Left forelimb (tissue), 1 donor: ENCODE data around the gene DDX49.

Source experiments
- DNase-seq: peaks from one replicate; pipeline ENCODE4 v3.0.0-alpha.2; 2018; ENCODE audit warnings: low spot score

DDX49 gene, protein sequence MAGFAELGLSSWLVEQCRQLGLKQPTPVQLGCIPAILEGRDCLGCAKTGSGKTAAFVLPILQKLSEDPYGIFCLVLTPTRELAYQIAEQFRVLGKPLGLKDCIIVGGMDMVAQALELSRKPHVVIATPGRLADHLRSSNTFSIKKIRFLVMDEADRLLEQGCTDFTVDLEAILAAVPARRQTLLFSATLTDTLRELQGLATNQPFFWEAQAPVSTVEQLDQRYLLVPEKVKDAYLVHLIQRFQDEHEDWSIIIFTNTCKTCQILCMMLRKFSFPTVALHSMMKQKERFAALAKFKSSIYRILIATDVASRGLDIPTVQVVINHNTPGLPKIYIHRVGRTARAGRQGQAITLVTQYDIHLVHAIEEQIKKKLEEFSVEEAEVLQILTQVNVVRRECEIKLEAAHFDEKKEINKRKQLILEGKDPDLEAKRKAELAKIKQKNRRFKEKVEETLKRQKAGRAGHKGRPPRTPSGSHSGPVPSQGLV

DNA sequence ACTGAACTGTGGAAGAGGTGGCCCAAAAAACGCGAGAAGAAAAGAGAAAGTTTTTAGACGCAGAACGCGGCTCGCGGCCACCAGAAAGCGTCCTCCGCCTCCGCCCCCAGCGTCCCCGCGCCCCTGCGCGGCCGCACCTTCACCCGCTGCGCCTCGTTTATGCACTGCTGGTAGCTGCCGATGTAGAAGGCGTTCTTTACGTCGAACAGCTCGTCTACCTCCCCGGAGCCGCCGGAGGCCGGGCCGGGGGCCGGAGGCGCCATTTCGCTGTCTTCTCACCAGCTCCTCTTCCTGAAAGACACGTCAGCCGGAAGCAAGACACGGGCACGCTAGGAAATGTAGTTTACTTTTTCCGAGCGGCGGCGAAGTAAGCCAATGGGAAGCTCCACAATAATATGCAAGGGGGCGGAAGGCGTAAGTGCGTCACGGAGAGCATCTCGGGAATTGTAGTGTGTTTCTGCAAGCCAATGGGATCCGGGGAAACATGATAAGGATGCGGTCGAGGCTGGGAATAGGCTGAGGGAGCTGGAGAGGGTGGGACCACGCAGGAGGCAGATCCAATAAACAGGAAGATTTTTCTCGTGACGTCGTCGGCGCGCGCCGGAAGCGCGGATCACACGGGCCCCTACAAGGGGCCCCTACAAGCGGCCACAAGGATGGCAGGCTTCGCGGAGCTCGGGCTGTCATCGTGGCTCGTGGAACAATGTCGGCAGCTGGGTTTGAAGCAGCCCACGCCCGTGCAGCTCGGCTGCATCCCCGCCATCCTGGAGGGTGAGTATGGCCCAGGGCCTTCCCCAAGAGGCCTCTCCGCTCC lies at the start of gene DDX49, which contains the start of gene COPE:
TSS of gene DDX49 (plus strand) at position 630 of the 814 bp plus-strand sequence. CDS start at position 657, 27 bp downstream.
TSS of gene COPE (minus strand) at position 302 of the 814 bp plus-strand sequence. CDS start at position 263, 39 bp downstream.
- DNase-seq: peak; percentile 97

DNA sequence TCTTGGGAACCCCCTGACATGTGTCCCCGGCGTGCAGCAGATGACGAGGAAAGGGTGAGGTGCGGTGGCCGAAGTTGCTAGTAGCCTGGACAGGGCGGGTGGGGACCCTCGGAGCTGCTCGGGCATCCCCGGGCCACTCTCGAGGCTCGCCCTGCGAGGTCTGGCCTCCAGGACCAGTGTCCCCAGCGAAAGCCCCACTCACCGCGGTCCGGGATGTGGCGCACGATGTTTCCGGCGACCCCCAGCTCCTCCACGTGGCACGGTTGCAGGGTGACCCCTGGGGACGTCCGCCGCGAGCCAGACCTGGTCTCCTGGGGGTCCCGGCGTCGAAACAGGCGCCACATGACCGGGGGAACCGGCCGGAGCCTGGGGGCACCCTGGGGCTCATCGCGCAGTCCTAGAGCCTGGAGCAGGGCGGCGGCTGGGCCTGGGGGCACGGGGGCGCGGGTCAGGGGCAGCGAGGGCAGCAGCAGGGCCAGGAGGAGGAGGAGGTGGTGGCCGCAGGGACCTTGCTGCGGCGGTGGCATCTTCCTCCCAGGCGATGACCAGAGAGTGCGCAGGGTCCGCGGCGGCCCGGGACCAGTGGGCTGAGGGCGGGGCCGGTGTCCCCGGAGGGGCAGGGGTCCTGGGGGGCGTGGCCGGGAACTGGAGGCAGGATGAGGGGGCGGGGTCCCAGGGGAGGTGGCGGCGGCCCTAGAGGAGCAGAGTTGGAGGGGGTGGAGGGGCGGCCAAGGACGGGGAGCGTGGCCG lies 49.6 kb upstream of the DDX49 start:
- DNase-seq: no peak

DNA sequence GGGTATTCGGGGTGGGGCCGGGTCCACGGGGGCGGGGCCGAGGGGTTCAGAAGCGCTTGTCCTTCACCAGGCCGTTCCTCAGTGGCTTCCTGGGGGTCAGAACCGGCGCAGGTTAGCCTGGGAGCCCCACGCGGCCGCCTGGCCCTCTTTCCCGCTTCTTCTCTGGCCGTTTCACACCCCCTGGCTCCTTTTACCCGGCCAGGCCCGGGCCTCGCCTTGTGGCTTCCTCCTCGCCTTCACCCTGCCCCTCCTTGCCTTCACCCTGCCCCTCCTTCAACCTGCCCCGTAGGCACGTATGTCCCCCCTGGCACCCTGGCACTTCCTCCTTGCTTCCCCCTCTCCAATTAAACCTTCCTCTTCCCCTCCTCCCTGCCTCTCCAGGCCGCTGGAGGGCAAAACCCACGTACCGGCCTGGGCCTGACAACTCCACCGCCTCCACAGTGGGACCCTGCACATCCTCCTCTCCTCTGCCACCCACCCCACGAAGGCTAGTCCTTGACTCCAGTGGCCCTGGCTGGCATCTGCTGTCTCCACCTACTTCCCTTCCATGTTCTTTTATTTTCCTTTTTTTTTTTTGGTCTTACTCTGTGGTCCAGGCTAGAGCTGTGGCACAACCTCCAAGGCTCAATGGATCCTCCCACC lies 48.9 kb upstream of the DDX49 start:
- DNase-seq: no peak

DNA sequence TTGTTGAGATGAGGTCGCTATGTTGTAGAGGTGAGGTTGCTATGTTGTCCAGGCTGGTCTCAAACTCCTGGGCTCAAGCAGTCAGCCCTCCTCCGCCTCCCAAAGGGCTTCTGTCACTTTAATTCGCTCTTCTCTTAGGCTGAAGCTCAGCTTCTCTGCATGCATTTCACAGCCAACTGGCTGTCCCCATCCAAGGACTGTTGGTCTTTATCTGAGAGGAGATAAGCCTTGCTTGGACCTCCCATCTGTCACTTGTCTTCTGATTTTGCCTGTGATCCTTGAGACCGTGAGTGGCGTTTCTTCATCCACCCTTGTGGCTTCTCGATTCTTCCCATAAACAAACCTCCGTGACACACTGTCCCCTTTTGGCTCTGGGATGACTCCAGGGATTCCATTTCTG lies 48.0 kb upstream of the DDX49 start:
- DNase-seq: no peak

DNA sequence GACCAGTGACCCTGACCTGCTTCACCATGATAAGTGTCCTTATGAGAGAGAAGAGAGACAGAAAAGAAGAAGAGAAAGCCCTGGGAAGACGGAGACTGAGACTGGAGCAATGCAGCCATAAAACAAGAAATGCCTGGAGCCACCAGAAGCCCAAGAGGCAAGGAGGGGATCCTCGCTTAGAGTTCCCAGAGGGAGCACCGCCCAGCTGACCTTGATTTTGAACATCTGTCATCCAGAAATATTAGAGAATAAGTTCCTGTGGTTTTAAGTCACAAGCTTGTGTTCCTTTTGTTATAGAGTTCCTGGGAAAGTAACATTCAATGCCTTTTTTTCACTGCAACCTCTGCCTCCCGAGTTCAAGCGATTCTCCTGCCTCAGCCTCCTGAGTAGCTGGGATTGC lies 43.8 kb upstream of the DDX49 start:
- DNase-seq: no peak

DNA sequence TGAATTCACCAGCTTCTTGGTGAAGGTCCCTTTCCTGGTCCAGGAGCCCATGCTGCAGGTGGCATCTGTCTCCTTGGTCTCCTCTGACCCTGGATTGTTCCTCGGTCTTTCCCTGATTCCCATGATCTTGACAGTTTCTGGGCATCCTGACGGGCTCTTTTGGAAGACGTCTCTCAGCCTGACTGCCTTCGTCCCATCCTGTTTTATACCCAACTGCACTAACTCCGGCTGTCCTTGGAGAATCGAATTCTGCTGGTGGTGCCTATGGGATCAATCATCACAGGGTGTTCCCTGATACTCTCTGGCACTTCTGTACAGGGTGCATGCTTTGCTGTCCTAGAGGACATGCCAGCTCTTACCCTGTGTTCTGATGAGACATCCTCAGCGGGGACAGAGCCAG lies 42.6 kb upstream of the DDX49 start:
- DNase-seq: no peak

DNA sequence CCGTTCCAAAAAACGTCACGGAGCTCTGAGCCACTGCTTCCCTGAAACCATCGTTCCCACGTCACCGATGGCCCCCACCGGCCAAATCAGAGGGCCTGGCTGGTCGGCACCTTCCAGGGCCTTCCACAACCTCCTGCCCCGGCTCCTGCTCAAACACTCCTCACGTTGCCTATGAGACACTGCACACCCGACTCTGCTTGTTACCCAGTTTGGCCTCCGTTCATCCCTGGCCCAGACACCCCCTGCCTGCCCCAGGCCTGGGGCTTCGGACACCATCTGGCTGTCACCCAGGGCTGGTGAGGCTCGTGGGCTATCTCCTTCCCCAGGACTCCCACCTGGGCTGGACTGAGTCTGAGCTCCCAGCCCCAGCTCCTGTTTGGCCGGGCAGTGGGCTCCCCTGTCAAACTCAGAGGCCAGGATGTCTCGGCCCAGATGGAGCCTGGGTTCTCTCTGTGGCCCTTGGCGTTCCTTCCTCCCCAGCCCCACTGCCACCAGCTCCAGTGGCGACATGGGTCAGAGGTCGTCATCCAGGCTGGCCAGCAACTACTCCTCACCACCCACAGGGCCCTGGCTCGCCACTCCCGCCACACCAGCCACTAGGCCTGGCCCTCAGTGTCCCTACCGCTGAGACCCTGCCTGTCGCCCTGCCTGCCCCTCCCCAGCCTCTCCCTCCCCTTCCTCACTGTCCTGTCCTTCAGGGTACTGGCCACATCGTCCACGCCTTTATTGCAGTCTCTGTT lies 41.3 kb upstream of the DDX49 start:
- DNase-seq: no peak

DNA sequence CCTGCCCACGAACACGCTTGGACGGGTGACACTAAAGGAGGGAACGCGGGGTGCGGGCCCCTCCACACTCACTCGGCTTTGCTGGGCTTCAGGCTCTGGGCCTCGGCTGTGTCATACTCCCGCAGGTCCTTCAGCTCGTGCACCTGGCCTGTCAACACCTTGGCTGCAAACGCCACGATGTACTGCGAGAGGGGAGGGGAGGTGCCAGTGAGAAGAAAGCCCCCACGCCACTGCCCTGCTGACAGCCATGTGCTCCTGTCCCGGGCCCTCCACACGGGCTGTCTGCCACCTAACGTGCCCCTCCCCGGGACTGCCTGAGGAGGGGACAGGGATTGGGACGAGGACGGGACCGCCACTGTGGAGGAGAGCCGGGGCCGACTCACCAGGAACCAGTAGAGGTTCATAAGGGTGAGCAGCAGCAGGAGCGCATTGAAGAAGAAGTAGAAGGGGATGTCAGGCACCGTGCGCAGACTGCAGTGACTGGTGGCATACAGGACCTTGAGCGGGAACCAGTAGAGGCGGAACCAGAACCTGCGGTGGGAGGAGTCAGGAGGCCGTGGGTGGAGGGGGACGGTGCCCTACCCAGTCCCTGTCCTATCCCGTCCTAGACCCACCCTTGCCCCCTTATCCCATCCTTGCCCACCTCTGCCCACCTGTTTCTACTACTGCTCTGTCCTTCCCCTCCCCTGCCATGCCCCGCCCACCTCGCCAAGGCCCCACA lies 40.5 kb upstream of the DDX49 start:
- DNase-seq: no peak

DNA sequence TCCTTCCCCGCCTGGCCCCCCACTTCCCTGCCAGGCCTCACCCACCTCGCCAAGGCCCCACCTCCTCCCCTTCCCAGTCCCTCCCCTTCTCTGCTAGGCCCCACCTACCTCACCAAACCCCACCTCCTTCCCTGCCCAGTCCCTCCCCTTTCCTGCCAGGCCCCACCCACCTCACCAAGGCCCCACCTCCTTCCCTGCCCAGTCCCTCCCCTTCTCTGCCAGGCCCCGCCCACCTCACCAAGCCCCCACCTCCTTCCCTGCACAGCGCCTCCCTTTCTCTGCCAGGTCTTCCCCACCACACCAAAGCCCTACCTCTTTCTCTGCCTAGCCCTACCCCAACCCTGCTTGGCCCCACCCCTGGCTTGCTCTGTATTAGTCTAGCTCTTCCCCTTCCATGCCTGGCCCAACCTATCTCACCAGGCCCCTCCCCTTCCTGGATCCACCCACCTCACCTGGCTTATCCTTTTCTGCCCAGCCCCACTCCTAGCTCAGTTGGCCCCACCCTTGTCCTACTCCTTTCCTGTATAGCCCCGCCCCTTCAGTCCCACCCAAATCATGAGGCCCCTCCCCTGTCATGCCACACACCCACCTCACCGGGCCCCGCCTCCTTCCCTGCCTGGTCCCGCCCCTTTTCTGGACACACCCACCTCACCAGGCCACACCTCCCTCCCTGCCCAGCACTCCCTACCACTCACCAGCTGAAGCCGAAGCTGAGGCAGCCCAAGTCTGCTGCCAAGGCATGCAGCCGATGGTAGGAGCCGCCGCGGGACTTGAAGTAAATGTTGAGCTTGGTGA lies 39.7 kb upstream of the DDX49 start:
- no peak for DNase-seq

DNA sequence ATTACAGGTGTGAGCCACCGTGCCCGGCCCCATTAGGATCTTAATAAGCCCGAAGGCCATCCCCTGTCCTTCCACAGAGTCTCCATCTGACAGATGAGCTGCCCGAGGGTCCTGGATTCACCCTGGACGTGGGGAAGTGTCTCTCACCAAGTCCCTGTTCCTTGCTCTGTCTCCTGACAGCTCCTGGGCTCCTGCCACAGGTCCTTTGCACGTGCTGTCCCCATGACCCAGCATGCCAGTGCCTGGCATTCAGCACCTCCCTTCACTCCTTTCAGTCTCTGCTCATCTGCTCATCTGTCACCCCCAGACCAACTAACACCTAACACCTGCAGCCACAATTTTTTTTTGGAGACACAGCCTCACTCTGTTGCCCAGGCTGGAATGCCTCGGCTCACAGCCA lies 38.0 kb upstream of the DDX49 start:
- DNase-seq: no peak

DNA sequence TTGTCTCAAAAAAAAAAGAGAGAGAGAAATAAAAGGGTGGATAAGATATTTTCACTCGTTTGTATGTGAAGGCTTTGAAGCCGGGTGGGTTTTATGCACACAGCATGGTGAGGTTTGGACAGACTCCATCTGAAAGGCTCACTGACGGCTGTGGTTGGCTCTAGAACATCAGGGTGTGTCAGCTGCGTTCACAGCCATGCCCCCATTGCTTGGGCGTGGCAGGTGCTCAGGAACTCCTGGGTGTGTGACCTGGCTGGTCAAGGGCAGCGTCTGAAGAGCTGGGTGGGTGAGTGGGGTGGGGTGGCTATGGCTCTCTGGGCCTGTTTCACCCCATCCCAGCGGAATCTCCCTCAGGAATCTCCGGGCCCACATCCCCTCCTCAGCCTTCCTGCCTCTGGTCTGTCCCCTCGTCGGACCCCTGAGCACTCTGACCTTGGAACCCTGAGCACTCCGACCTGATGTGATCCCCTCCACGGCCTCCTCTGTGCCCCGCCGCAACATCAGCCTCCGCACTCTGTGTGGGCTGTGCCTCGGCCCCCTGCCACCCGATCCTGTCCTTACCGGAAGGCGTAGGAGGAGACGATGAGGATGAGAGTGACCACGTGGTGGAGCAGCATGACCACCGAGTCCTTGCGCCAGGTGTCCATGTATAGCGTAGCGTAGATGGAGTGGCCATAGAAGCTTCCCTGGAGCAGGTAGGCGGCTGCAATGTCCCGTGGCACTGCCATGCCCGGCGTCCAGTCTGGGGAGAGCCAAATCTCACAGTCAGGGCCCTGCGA lies 35.8 kb upstream of the DDX49 start:
- DNase-seq: no peak

DNA sequence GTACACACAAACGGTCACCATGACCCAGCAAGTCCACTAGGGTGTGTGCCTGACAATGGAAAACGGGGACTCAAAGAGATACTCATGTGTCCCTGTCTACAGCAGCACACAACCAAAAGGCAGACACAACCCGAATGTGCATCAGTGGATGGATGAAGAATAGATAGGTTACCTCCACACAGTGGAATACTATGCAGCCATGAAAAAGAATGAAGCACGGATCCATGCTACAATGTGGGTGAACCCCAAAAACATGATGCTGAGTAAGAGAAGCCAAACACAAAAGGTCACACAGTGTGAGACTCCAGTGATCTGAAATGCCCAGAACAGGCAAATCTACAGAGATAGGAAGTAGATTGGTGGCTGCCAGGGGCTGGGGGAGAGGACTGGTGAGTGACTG lies 32.5 kb upstream of the DDX49 start:
- no peak for DNase-seq

DNA sequence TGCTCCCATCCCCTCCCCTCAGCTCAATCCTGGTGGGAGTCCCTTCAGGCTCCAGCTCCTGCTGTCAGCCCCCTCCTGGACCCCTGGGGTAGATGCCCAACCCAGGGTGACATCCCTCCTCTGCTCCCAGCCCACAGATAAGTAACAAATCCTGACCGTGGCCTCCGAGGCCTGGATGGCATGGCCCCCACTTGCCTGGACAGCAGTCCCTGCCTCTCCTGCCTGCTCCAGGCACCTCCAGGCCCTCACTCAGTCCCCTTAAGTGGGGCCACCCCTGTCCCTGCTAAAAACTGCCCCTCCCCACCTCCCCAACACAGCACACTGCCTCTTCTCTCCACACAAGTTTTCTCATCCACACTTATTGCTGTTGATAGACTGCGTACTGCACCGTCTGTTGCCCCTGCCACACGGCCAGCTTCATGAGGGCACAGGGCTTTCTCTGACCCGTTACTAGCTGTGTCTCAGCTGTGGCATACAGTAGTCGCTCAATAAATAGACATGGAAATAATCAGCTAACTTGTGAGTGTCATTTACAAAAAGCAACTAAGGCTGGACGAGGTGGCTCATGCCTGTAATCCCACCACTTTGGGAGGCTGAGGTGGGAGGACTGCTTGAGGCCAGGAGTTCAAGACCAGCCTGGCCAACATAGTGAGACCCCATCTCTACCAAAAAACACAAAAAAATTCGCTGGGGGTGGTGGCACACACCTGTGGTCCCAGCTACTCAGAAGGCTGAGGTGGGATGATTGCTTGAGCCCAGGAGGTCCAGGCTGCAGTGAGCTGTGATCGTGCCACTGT lies 29.4 kb upstream of the DDX49 start:
- no peak for DNase-seq

DNA sequence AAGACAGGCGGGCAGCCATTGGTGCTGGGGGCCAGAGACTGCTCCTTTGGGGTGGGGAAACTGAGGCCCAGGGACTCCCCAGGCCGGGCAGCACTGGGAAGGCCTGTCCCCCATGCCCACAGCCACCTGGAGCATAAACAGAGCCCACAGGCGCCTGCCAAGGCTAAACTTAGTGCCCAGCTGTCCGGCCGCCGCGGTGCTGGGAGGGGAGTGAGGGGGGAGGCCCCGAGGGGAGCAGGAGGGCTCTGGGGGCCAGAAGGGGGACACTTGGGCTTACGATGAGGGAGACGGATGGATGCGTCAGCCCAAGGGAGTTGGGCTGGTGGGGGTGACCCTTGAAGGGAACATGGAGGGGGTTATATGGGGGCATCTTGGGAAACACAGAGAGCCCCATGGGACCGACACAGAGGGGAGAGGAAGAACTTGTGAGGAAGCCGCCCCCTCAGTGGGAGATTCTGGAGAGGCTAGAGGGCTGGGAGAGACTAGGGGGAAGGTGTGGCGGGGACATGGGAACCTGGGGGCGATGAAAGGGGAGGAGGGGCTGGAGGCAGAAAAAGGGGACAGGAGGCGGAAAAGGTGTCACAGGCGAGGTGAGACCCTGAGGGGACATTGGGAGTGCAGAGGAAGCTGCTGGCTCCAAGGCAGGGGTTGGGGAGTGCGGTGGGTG lies 25.8 kb upstream of the DDX49 start:
- no peak for DNase-seq

DNA sequence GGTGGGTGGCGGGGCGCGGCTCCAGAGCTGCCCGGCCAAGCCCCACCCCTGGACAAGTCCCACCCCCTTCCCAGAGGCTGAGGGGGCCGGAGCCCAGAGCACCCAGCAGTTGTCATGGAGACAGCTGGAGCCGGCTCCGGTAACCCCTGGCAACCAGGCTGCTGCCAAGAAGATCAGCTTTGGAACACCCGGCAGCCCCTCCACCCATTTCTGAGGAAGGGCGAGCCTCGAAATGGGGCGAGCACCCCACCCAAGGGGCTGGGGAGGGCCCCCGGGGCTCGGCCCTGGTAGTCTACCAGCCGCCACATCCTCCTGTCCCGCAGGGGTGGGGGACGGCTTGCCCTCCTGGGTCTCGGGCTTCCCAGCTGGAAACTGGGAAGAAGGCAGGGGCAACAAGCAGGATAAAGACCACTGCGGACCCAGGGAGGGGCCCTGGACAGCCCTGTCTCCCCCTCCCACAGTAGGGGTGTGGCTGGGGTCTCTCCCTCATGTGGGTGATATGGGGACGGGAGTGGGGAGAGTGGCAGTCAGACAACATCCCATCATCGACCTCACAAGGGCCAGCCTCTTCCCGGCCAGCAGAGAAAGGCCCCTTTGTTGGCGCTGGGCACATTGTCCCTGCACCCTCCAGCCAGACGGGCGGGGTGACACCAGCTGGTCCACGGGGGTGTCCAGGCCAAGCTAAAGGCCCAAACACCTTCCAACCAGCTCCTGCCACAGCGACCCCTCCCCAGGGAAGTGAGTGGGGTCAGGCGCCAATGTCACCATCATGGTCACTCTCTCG lies 25.1 kb upstream of the DDX49 start:
- DNase-seq: peak; percentile 86

DNA sequence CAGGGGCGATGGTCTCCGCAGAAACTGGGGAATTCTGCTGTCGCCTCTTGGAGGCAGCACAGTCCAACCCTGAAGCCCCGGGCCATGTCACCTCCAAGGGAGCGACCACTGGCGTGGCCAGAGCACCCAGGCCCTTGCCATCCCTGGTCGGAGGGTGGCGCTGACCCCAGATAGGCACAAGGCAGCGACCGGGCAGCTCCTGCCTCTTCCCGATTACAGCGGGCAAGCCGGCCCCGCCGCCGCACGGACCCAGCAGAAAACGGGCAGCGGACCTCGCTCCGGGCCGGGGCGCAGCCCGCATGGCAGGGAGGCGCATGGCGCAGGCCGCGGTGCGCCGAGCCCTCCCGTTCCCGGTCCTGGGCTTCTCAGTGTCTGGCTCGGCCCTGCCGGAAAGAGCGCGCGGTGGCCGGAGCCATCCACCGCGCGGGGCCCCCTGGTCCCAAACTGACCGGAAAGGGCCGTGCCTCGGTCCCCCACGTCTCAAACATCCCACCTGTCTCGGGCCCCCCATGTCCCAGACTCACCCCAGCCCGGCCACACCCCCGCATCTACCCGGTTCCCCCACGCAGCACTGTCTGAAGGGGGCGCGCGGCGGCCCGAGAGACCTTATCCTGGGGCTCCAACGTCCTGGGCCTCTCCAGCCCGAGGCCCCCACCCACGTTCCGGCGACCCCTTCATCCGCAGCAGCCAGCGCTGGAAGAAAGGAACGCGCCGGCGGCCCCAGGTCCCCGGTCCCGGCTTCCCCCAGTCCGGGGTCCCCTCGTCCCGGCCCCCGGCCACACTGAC lies 24.3 kb upstream of the DDX49 start:
- peak; percentile 70 for DNase-seq
